HCT116 (cell line): ENCODE data around the gene GSTO2. TPM values are rescaled to one million over a fixed set of nuclear protein-coding genes. Genes with fewer than 3 reads are reported as not detected.

Experiments used
- ATAC-seq: fragments of 200-7000 bp; cut with Tn5 transposase; 2 replicates; pipeline ENCODE4 v1.9.1; 2020; ENCODE audit warnings: mild to moderate bottlenecking, moderate library complexity
- BruUV-seq: library from RNA; stranded (reverse); fragments of 400-500 nt; replicated peaks from 2 replicates; lab custom pipeline; 2021; lab: Mats Ljungman, UMichigan
- CTCF ChIA-PET: fragments of 300-600 bp; sonication (Branson Sonifier 250); formaldehyde crosslinking; loops from one replicate; lab custom pipeline; 2021; ENCODE audit warnings: antibody characterized with exemption; lab: Charles Lee
- POLR2A ChIA-PET: fragments of 300-600, 350-600 bp; sonication (Branson Sonifier 250); formaldehyde crosslinking; loops from one replicate; lab custom pipeline; 2021; ENCODE audit warnings: antibody characterized with exemption; lab: Charles Lee
- RAD21 ChIA-PET, 2 experiments: fragments of 300-600 bp; sonication (Branson Sonifier 250); formaldehyde crosslinking; loops; one replicate each; lab custom pipeline; 2023; ENCODE audit warnings: low total read pairs in 2 of 2; ENCODE audit not compliant: uncharacterized antibody in 2 of 2, unreplicated experiment in 2 of 2, low non-redundant PET in 1 of 2; lab: Charles Lee
- DNase-seq: peaks from one replicate; pipeline ENCODE4 v3.0.0-alpha.2; 2010; ENCODE audit warnings: low read depth, low spot score
- H2AFZ ChIP-seq: fragments of 200-600 bp; shearing (Covaris generic), sonication (generic); 2 replicates; pipeline ENCODE4 v1.6.1; 2017; ENCODE audit warnings: low read depth, mixed run types, mixed read lengths, antibody characterized with exemption, low read length; ENCODE audit not compliant: poor library complexity, severe bottlenecking
- H3K27ac ChIP-seq: 2 replicates; pipeline ENCODE4 v1.5.1; 2012; ENCODE audit warnings: low read depth, low read length
- H3K27me3 ChIP-seq: fragments of 200-600 bp; sonication (generic); 2 replicates; pipeline ENCODE4 v1.6.1; 2016; ENCODE audit warnings: mixed run types, low read length, mixed read lengths; ENCODE audit not compliant: insufficient read depth
- H3K36me3 ChIP-seq, 2 experiments: fragments of 200-500 bp in 1 of 2; fragments of 200-600 bp in 1 of 2; sonication (Bioruptor generic) in 1 of 2; sonication (generic) in 1 of 2; 2 replicates each; pipeline versions ENCODE4 v1.5.1 to v1.6.1; 2014 to 2016; ENCODE audit warnings: low read length in 2 of 2, inconsistent platforms in 1 of 2, mixed read lengths in 1 of 2, mixed run types in 1 of 2; ENCODE audit not compliant: insufficient read depth in 2 of 2, control insufficient read depth in 1 of 2
- H3K4me1 ChIP-seq, 2 experiments: fragments of 200-600 bp in 1 of 2; sonication (generic) in 1 of 2; 2 replicates each; pipeline versions ENCODE4 v1.5.1 to v1.6.1; 2012 to 2017; ENCODE audit warnings: low read length in 2 of 2, inconsistent platforms in 1 of 2, mild to moderate bottlenecking in 1 of 2, mixed read lengths in 1 of 2, mixed run types in 1 of 2, moderate library complexity in 1 of 2; ENCODE audit not compliant: insufficient read depth in 2 of 2, control insufficient read depth in 1 of 2
- H3K4me2 ChIP-seq: fragments of 200-600 bp; sonication (generic); 2 replicates; pipeline ENCODE4 v1.6.1; 2017; ENCODE audit warnings: mixed run types, low read length, mixed read lengths
- H3K4me3 ChIP-seq, 2 experiments: fragments of 200-600 bp in 1 of 2; sonication (generic) in 1 of 2; replicated peaks in 1 of 2; 2 replicates each; pipeline ENCODE4 v1.5.1; 2011 to 2016; ENCODE audit warnings: low read length in 2 of 2, control low read depth in 1 of 2, low read depth in 1 of 2, mild to moderate bottlenecking in 1 of 2, mixed read lengths in 1 of 2, mixed run types in 1 of 2
- H3K79me2 ChIP-seq: fragments of 200-600 bp; sonication (generic); 2 replicates; pipeline ENCODE4 v1.6.1; 2017; ENCODE audit warnings: mild to moderate bottlenecking, mixed run types, low read length, moderate library complexity, mixed read lengths; ENCODE audit not compliant: insufficient read depth
- H3K9ac ChIP-seq: fragments of 200-600 bp; sonication (generic); 2 replicates; pipeline ENCODE4 v1.6.1; 2016; ENCODE audit warnings: low read length, mixed read lengths
- H3K9me2 ChIP-seq: fragments of 200-600 bp; sonication (generic), shearing (Covaris generic); 2 replicates; pipeline ENCODE4 v1.6.1; 2017; ENCODE audit warnings: mixed run types, mild to moderate bottlenecking, moderate library complexity; ENCODE audit not compliant: insufficient read depth
- H3K9me3 ChIP-seq, 2 experiments: fragments of 200-500 bp in 1 of 2; fragments of 200-600 bp in 1 of 2; sonication (Bioruptor generic) in 1 of 2; sonication (generic) in 1 of 2; 2 replicates each; pipeline ENCODE4 v1.6.1; 2014 to 2017; ENCODE audit warnings: low read length in 2 of 2, mixed read lengths in 2 of 2, inconsistent platforms in 1 of 2, low read depth in 1 of 2, mild to moderate bottlenecking in 1 of 2, mixed run types in 1 of 2, moderate library complexity in 1 of 2; ENCODE audit not compliant: control insufficient read depth in 1 of 2, insufficient read depth in 1 of 2
- H4K20me1 ChIP-seq: fragments of 200-600 bp; sonication (generic), shearing (Covaris generic); 2 replicates; pipeline ENCODE4 v1.6.1; 2017; ENCODE audit warnings: mixed run types, mild to moderate bottlenecking, moderate library complexity; ENCODE audit not compliant: insufficient read depth
- EGR1 ChIP-seq: IDR thresholded peaks from 2 replicates; pipeline ENCODE4 v1.6.1; 2012; ENCODE audit warnings: low read depth
- ELF1 ChIP-seq: IDR thresholded peaks from 2 replicates; pipeline ENCODE4 v1.6.1; 2012; ENCODE audit warnings: low read depth, borderline replicate concordance
- FOSL1 ChIP-seq: IDR thresholded peaks from 2 replicates; pipeline ENCODE4 v1.6.1; 2012; ENCODE audit warnings: low read depth
- POLR2AphosphoS5 ChIP-seq: IDR thresholded peaks from 2 replicates; pipeline ENCODE4 v1.6.1; 2011; ENCODE audit warnings: mild to moderate bottlenecking, low read depth, low read length, moderate library complexity
- SIN3A ChIP-seq: IDR thresholded peaks from 2 replicates; pipeline ENCODE4 v1.6.1; 2012; ENCODE audit warnings: low read depth
- SRF ChIP-seq: IDR thresholded peaks from 2 replicates; pipeline ENCODE4 v1.6.1; 2012; ENCODE audit warnings: low read depth
- YY1 ChIP-seq: IDR thresholded peaks from 2 replicates; pipeline ENCODE4 v1.6.1; 2011; ENCODE audit warnings: low read length, low read depth, moderate library complexity, mild to moderate bottlenecking; ENCODE audit not compliant: insufficient replicate concordance; ENCODE audit errors: extremely low read depth
- intact Hi-C: fragments of 100-400 bp; cut with micrococcal nuclease; formaldehyde crosslinking; loops from 2 replicates; pipeline ENCODE4 v1.10.0; 2022
- total RNA-seq: library from RNA; stranded (reverse); gene quantifications from one replicate; pipeline ENCODE4 v1.2.1, GENCODE V29; 2021; ENCODE audit not compliant: unreplicated experiment
- TF ChIP-seq, protein P1 (sequence below), 3 experiments: fragments of 200-600 bp in 1 of 3; sonication (generic) in 1 of 3; IDR thresholded peaks in 2 of 3; conservative IDR thresholded peaks in 1 of 3; 2 replicates each; pipeline ENCODE4 v1.5.1; 2012 to 2017; ENCODE audit warnings: low read depth in 2 of 3, low read length in 2 of 3, antibody characterized with exemption in 1 of 3, borderline replicate concordance in 1 of 3, control low read depth in 1 of 3, mild to moderate bottlenecking in 1 of 3, mixed read lengths in 1 of 3, mixed run types in 1 of 3, moderate library complexity in 1 of 3; ENCODE audit not compliant: insufficient read depth in 1 of 3

The GSTO2 gene
- total RNA-seq, 1 experiment from 2014 or later, result 115 TPM

DNA sequence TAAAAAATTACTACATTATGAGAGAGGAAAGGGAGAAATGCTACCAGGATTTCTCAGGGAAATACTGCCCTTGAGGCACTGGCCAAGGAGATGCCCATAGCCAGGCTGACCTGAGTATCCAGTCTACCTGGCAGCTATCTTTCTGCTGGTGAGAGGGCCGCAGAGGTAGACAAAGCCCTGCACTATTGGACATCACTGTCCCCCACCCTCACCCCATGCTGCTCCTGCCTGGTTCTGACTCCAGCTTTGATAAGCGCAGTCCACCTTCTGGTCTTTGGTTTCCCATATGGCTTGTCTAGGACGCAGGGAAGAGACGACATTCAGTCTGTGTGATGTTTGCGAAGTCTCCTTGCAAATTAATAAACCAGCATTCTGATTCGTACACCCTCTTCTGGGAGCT lies 65.6 kb downstream of the GSTO2 start:
- RAD21 ChIA-PET, result no interaction called here
- H3K27ac ChIP-seq, result no peak overlapping the region
- TF ChIP-seq EGR1, result no peak
- no peak for TF ChIP-seq POLR2AphosphoS5
- TF ChIP-seq SRF, result no peak
- no peak for TF ChIP-seq ELF1
- TF ChIP-seq FOSL1, result no peak
- no peak for TF ChIP-seq YY1
- TF ChIP-seq SIN3A, result no peak
- TF ChIP-seq, all 23 proteins: peak for 0
- Histone ChIP-seq H3K4me2 (no peak overlapping the region), H3K9me3 (no peaks in the 10 kb centered on the region), H3K9ac (no peak overlapping the region), H3K4me3 (no peak overlapping the region), H3K9me2 (no peaks in the 10 kb centered on the region), H3K79me2 (peaks cover 79% of the 10 kb centered on the region), H3K27me3 (no peaks in the 10 kb centered on the region), H3K36me3 (no peaks in the 10 kb centered on the region), H3K4me1 (peaks cover 65 to 83% of the 10 kb centered on the region in 2 experiments), H4K20me1 (no peaks in the 10 kb centered on the region), H2AFZ (no peak overlapping the region)
- DNase-seq (no peak), ATAC-seq (no peak)
- intact Hi-C loops, result loop anchor here (10.0 kb wide), 1 partner anchor 440 kb away; no protein-coding TSS in a partner anchor
- BruUV-seq, result no TSS peak
- CTCF ChIA-PET, result interaction anchor here (0.5 to 1.3 kb wide), 2 partner anchors 8 to 60 kb away, joined by 4 to 5 read pairs; no protein-coding TSS in a partner anchor
- POLR2A ChIA-PET, result no interaction called here

DNA sequence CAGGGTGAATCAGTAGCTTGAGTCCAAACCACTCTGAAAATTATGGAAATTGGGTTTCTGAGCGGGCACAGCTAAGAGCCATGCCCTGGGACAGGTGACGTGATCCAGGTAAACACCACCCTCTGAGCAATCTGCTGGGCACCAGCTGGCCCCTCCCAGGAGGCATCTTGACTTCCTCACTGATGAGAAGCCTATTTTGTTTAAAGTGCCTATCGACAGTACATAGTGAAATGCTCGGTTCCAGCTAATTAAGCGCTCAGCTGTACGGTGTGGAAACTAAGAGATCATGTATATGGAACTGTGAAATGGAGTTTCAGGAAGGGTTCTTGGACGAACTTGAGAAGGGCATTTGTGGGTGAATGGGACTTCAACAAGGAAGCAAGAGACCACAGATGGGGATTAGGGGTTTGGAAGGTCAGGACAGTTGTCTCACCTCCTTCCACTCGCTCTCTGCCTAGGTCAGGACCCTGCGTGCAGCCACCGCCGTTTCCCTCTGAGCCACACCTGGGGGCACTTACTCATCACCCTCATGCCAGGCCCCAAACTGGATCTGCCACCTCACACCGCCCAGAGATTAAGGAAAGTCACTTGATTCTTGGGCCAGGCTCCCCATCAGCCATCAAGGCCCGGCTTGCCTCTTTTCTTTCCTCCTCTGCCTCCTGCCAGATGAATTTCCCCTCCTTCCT lies 66.1 kb downstream of the GSTO2 start:
- Histone ChIP-seq H3K27ac (0 out of 2 replicates have a peak overlapping the region, but pooled peaks have one; percentile 15), H3K79me2 (peaks cover 74% of the 10 kb centered on the region), H3K9ac (peak overlapping the region; percentile 2; the same call in 1 of the 2 replicates), H3K9me3 (no peaks in the 10 kb centered on the region), H3K4me3 (no peak overlapping the region; a peak in 1 of 4 replicates), H3K27me3 (no peaks in the 10 kb centered on the region), H2AFZ (no peak overlapping the region), H3K36me3 (no peaks in the 10 kb centered on the region)
- BruUV-seq, result no TSS peak
- ChIA-PET POLR2A (no interaction called here), CTCF (interaction anchor here (1.1 to 1.3 kb wide), 2 partner anchors 43 to 60 kb away, joined by 3 to 4 read pairs; no protein-coding TSS in a partner anchor), RAD21 (no interaction called here)
- DNase-seq, result no peak
- intact Hi-C loops, result loop anchor here (10.0 kb wide), 1 partner anchor 440 kb away; no protein-coding TSS in a partner anchor
- no peak for ATAC-seq
- no peak for TF ChIP-seq SIN3A
- TF ChIP-seq, protein P1, sequence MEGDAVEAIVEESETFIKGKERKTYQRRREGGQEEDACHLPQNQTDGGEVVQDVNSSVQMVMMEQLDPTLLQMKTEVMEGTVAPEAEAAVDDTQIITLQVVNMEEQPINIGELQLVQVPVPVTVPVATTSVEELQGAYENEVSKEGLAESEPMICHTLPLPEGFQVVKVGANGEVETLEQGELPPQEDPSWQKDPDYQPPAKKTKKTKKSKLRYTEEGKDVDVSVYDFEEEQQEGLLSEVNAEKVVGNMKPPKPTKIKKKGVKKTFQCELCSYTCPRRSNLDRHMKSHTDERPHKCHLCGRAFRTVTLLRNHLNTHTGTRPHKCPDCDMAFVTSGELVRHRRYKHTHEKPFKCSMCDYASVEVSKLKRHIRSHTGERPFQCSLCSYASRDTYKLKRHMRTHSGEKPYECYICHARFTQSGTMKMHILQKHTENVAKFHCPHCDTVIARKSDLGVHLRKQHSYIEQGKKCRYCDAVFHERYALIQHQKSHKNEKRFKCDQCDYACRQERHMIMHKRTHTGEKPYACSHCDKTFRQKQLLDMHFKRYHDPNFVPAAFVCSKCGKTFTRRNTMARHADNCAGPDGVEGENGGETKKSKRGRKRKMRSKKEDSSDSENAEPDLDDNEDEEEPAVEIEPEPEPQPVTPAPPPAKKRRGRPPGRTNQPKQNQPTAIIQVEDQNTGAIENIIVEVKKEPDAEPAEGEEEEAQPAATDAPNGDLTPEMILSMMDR (IDR thresholded peaks at IDR 0.05 in 2 of 3, conservative IDR thresholded peaks at IDR 0.05 in 1 of 3; ENCODE audit: borderline replicate concordance in 1 of 3, insufficient read depth in 1 of 3, low read depth in 2 of 3, low read length in 2 of 3), result 0 out of 6 replicates have a peak, but pooled peaks of 1 of the 3 experiments have one; percentile 1
- TF ChIP-seq, all 23 proteins: peak for 1
- Histone ChIP-seq H4K20me1 (no peaks in the 10 kb centered on the region), H3K4me2 (peak overlapping the region; percentile 84), H3K4me1 (peaks cover 64 to 83% of the 10 kb centered on the region in 2 experiments), H3K9me2 (no peaks in the 10 kb centered on the region)
